Smooth muscle cell (in vitro differentiated cells): ENCODE data around the gene PCDHA1. TPM values are rescaled to one million over a fixed set of nuclear protein-coding genes. Genes with fewer than 3 reads are reported as not detected.
"Not testable (repeated sequence)": the region's sequence is repeated elsewhere in the genome, so short reads cannot be mapped to it uniquely, and the experiment has no call there.

ENCODE experiments used
- DNase-seq: peaks from one replicate; lab custom pipeline; 2025; ENCODE audit not compliant: unreplicated experiment; lab: John Stamatoyannopoulos, UW
- H2AFZ ChIP-seq: fragments of 200-600 bp; sonication (generic); 2 replicates; pipeline ENCODE4 v1.6.0; 2016; ENCODE audit warnings: antibody characterized with exemption, low read depth, mild to moderate bottlenecking
- H3F3A ChIP-seq: fragments of 200-600 bp; sonication (generic); 2 replicates; pipeline ENCODE4 v1.6.0; 2017; ENCODE audit warnings: antibody characterized with exemption, low read depth
- H3K27ac ChIP-seq: fragments of 200-600 bp; sonication (generic); 2 replicates; pipeline ENCODE4 v1.5.1; 2016; ENCODE audit warnings: low read depth, mild to moderate bottlenecking
- H3K27me3 ChIP-seq: fragments of 200-600 bp; sonication (generic); 2 replicates; pipeline ENCODE4 v1.6.1; 2016; ENCODE audit warnings: low read depth, mild to moderate bottlenecking
- H3K36me3 ChIP-seq: fragments of 200-600 bp; sonication (generic); 2 replicates; pipeline ENCODE4 v1.5.1; 2016; ENCODE audit warnings: low read depth
- H3K4me1 ChIP-seq: fragments of 200-600 bp; sonication (generic); 2 replicates; pipeline ENCODE4 v1.5.1; 2016; ENCODE audit warnings: low read depth
- H3K4me2 ChIP-seq: fragments of 200-600 bp; sonication (generic); 2 replicates; pipeline ENCODE4 v1.6.0; 2016; ENCODE audit warnings: mild to moderate bottlenecking
- H3K4me3 ChIP-seq: fragments of 200-600 bp; sonication (generic); 2 replicates; pipeline ENCODE4 v1.5.1; 2016; ENCODE audit warnings: mild to moderate bottlenecking
- H3K79me2 ChIP-seq: fragments of 200-600 bp; sonication (generic); 2 replicates; pipeline ENCODE4 v1.6.0; 2016; ENCODE audit warnings: low read depth, mild to moderate bottlenecking
- H3K9ac ChIP-seq: fragments of 200-600 bp; sonication (generic); 2 replicates; pipeline ENCODE4 v1.6.0; 2016; ENCODE audit warnings: low read depth
- H3K9me3 ChIP-seq: fragments of 200-600 bp; sonication (generic); replicated peaks from 2 replicates; pipeline ENCODE4 v1.5.1; 2016; ENCODE audit warnings: low read depth
- H4K20me1 ChIP-seq: fragments of 200-600 bp; sonication (generic); 2 replicates; pipeline ENCODE4 v1.6.0; 2016; ENCODE audit warnings: low read depth
- CTCF ChIP-seq: fragments of 200-600 bp; sonication (generic); IDR thresholded peaks from 2 replicates; pipeline ENCODE4 v1.5.1; 2017; ENCODE audit warnings: borderline replicate concordance, mild to moderate bottlenecking, antibody characterized with exemption; ENCODE audit not compliant: insufficient read depth, poor library complexity, severe bottlenecking
- WGBS: methylation state at CpG from one replicate; pipeline ENCODE4 v1.1.7; 2016; ENCODE audit warnings: low lambda C conversion rate; 5-methylcytosine and 5-hydroxymethylcytosine counted together
- polyA plus RNA-seq: library from polyadenylated mRNA; unstranded; fragments of >200 nt; fragmentation: Nextera tagmentation; extraction: Ambion mirVana; gene quantifications from 2 replicates; pipeline ENCODE4 v1.2.1, GENCODE V29; 2016
- total RNA-seq: library from RNA; depleted of rRNA; stranded (reverse); fragments of >200 nt; gene quantifications from 2 replicates; pipeline ENCODE4 v1.2.3, GENCODE V29; 2014

PCDHA1 gene
- total and polyA plus RNA-seq, 2 experiments from 2014 or later = not detected

- no peaks in the 10 kb centered on the region for H3K27me3 ChIP-seq
- H3K4me2 ChIP-seq = no peak overlapping the region
- no peak overlapping the region for H3K27ac ChIP-seq
- peaks cover 8% of the 10 kb centered on the region for H3K36me3 ChIP-seq
- peaks cover 7% of the 10 kb centered on the region for H3K9me3 ChIP-seq
- no peak overlapping the region for H3K9ac ChIP-seq
- no peak overlapping the region for H2AFZ ChIP-seq
- no peaks in the 10 kb centered on the region for H3K79me2 ChIP-seq
- 98% methylated on average over 39 of the region's 39 CpGs for WGBS
- TF ChIP-seq CTCF = no peak
- no peak for DNase-seq
- H3K4me1 ChIP-seq = no peaks in the 10 kb centered on the region
- no peak overlapping the region for H3K4me3 ChIP-seq
- H3F3A ChIP-seq = no peaks in the 10 kb centered on the region
- H4K20me1 ChIP-seq = no peaks in the 10 kb centered on the region
Measured at GRCh38 chr5:140796718-140797095, 10.8 kb downstream of the PCDHA1 start.

- no peak within 1 kb of the TSS for H3K4me2 ChIP-seq
Measured at GRCh38 chr5:140800816-140801493, 15.0 kb downstream of the PCDHA1 start, which contains the start of gene PCDHA3. Gene PCDHA3 (plus strand): TSS chr5:140801057.

GRCh38 chr5:140801494-140801841 is 15.5 kb downstream of the PCDHA1 start:
- no peak overlapping the region for H3K4me2 ChIP-seq
- H3K4me3 ChIP-seq = no peak overlapping the region
- no peak overlapping the region for H2AFZ ChIP-seq
- H3K79me2 ChIP-seq = no peaks in the 10 kb centered on the region
- no peaks in the 10 kb centered on the region for H4K20me1 ChIP-seq
- 95% methylated on average over 16 of the region's 16 CpGs for WGBS
- no peak overlapping the region for H3K27ac ChIP-seq
- H3K4me1 ChIP-seq = no peaks in the 10 kb centered on the region
- H3K9ac ChIP-seq = no peak overlapping the region
- H3K36me3 ChIP-seq = peaks cover 8% of the 10 kb centered on the region
- no peaks in the 10 kb centered on the region for H3F3A ChIP-seq
- no peaks in the 10 kb centered on the region for H3K27me3 ChIP-seq
- DNase-seq = no peak
- no peak for TF ChIP-seq CTCF
- peaks cover 7% of the 10 kb centered on the region for H3K9me3 ChIP-seq

More at GRCh38 chr5:140800816-140801493, 15.0 kb downstream of the PCDHA1 start, which contains the start of gene PCDHA3:
- TF ChIP-seq CTCF = no peak
- no peak within 1 kb of the TSS for H3K9ac ChIP-seq
- H3K27ac ChIP-seq = no peak within 1 kb of the TSS
- peaks cover 8% of the 10 kb centered on the region for H3K36me3 ChIP-seq
- no peaks in the 10 kb centered on the region for H3K27me3 ChIP-seq
- H3K4me3 ChIP-seq = no peak within 1 kb of the TSS
- peaks cover 7% of the 10 kb centered on the region for H3K9me3 ChIP-seq
- DNase-seq = no peak
- no peaks in the 10 kb centered on the region for H3K4me1 ChIP-seq
- 94% methylated on average over 29 of the region's 29 CpGs for WGBS
- no peaks in the 10 kb centered on the region for H3K79me2 ChIP-seq
- H2AFZ ChIP-seq = no peak within 1 kb of the TSS
- H3F3A ChIP-seq = no peaks in the 10 kb centered on the region
- no peaks in the 10 kb centered on the region for H4K20me1 ChIP-seq

- H3K27me3 ChIP-seq, DNase-seq, H3K27ac ChIP-seq, H2AFZ ChIP-seq, H4K20me1 ChIP-seq, H3K9ac ChIP-seq, H3K79me2 ChIP-seq, H3F3A ChIP-seq, H3K36me3 ChIP-seq, H3K4me2 ChIP-seq, H3K4me3 ChIP-seq, H3K9me3 ChIP-seq, H3K4me1 ChIP-seq: not testable (repeated sequence)
- 97% methylated on average over 45 of the region's 45 CpGs for WGBS
Measured at GRCh38 chr5:140802381-140802780, 16.4 kb downstream of the PCDHA1 start.
